ENCODE data around the gene GOLM1.

- TF ChIP-seq CTCF (IDR thresholded peaks at IDR 0.05; ENCODE audit: low read depth, low read length) = no peak
- TF ChIP-seq EZH2phosphoT487 (IDR thresholded peaks at IDR 0.05; ENCODE audit: low read depth) = no peak
Measured at GRCh38 chr9:85995097-85995496, 104.3 kb downstream of the GOLM1 start.
